Stimulated activated CD4-positive, alpha-beta T cell treated with anti-CD3 and anti-CD28 coated beads, Interleukin-2, amount 100 ng/mL, for 24 hours (primary cell): ENCODE results near the gene NSMCE1.
A peak's percentile ranks its signal among the peaks of the same experiment; 100 is the strongest.

Source experiments
- DNase-seq, 2 donors: peaks; one replicate each; pipeline ENCODE4 v3.0.0-alpha.2; 2020

The NSMCE1 gene

DNA sequence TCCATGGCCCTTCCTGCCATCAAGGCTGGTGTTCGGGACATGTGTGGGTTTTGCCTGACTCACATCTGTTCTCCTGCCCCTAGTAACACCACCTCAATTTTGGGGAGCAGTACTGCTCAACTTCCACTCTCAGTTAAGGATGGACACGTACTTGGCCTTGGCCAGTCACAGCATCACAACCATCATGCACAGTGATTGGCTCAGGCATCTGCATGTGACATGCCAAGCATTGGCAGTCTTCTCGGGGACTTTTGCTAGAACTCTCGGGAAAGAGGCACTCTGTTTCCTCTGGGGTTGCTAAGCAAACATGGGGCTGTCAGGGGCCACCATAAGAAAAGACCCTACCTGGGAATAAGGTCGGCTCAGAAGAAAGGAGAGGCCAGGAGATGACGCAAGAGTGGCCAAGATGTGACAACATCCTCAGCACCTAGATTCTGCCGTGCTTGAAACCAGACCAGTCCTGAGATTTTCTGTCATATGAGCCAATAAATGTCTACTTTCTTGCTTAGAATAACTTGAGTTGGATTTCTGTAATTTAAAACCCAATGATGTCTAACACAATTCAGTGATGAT lies 77.1 kb downstream of the NSMCE1 start:
- no peak for DNase-seq

DNA sequence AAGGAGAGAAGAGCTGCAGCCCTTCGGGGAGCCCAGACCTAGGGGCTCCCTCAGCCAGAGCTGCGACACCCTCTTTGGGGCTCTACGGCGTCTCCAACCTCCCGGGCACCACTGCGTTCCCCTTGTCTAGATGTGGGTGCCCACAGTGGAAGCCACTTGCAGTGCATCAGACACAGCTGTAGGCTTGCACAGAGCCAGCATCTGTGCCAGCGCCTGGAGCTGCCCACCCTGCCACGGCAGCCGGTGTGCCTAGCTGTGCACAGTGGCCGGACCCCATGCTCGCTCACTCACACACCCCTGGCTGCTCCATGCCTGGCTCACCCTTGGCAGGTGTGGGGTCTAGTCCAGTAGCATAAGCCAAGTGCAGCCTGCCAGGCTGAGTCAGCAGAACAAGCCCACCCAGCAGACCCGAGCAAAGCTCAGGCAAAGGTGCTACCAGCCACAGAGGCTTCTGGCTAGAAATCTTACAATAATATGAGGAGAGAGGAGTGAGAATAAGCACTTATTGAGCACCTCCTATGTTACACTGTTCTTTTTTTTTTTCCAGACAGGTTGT lies 78.2 kb downstream of the NSMCE1 start:
- DNase-seq = no peak

DNA sequence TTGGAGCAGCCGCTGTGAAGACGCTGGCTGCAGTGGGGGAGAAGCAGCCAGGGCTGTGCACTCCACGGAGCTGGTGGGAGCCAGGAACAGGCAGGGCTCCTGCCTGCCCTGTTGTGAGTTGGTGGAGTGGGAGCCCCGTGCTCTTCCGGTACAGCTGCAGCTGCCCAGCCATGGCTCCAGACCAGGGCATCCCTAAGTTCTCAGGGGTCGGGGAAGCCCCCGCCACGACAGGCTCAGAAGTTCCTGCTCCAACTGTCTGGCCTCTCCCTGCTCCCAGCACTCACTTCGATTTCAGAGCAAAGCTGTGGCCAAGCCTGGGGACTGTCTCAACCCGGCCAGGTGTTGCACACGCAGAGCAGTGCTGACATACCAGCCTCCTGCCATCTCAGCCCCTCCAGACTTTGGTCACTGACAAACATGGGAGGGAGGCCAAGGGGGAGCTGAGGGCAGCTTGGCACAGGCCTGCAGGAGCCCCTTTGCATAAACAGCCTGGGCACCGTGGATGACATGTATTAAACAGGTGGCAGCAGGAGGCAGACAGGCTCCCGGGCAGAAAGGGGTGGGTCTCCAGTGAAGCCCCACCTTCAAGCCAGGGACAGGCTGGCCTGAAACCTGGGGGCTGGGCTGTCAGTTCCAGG lies 79.1 kb downstream of the NSMCE1 start:
- DNase-seq = no peak

DNA sequence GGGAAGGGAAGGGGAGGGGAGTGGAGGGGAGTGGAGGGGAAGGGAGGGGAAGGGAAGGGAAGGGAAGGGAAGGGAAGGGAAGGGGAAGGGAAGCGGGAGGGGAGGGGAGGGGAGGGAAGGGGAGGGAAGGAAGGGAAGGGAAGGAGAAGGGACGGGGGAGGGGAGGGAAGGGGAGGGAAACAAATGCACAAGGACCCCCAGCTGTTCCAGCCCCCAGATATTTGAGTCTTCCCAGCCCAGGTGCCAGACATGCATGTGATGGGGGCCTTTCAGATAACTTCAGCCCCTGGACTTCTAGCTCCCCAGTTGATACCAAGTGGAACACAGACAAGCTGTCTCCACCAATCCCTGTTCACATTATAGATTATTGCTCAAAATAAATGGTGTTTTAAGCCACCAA lies 79.9 kb downstream of the NSMCE1 start:
- no peak for DNase-seq

DNA sequence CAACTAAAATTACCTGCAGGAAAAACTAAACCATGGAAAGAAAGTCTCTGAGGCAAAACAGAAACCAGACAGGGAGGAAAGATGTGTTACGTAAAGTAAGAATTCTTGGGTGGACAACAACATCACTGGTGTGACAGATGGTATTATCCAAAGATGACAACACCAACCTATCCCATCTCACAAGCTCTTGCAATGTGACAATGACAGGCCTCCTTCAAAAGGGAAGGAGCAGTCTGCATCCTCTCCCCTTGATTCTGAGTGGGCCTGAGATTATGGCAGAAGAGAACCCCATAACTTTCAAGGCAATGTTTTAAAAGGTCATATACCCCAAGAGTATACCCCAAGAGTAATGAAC lies 82.8 kb downstream of the NSMCE1 start:
- DNase-seq = no peak

DNA sequence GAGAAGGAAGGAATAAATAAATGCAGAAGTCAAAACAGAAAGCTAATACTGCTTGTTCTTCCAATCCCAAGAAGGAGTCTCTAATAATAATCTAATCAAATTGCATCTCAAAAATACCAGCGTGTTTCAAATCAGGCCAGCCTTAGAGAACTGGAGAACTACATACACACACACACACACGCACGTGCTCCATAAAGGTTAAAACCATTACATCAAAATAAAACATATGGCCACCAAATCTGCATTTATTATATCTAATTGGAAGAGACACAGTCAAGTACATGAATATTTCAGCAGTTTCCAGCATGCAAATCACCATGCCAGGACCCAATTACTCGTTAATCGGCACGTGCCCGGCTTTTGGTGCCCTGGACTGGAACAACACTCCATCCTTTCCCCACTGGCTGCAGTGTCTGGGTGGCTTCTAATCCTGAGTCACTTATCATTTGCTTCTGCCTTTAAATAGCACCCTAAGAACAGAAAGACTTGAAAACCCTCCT lies 85.6 kb downstream of the NSMCE1 start:
- no peak for DNase-seq

DNA sequence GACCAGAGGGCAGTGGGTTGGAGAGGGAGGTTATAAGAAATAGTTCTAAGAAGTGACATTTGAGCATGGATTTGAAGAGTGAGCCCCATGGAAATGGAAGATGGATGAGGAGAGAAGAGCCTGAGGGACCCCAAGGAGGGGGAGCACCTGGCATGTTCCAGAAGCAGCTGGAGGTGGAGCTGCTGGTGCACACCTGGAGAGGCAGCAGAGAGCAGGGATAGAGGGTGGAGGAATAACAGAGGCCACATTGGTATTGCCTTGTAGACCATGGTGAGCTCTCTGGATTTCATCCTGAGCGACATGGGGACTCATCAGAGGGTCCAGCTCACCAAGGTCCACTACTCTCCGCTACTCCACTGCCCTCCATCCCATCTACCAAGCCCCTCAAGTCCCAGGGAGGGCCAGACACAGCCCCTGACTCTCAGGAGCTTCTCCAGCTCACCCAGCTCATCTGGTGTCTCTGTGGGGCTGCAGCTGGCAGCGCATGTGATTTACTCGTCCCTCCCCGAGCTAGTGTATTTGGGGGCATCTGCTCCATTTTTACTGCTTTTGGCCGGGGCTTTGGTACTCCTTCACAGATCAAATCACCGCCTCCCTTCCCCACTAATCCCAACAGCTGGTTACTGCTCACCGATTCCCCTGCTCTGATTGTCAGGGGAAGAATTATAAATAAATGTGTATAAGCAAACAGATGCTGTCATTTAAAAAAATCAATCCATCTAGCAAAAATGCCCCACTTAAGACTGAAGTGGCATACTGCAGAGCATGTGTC lies 87.4 kb downstream of the NSMCE1 start:
- DNase-seq = no peak

DNA sequence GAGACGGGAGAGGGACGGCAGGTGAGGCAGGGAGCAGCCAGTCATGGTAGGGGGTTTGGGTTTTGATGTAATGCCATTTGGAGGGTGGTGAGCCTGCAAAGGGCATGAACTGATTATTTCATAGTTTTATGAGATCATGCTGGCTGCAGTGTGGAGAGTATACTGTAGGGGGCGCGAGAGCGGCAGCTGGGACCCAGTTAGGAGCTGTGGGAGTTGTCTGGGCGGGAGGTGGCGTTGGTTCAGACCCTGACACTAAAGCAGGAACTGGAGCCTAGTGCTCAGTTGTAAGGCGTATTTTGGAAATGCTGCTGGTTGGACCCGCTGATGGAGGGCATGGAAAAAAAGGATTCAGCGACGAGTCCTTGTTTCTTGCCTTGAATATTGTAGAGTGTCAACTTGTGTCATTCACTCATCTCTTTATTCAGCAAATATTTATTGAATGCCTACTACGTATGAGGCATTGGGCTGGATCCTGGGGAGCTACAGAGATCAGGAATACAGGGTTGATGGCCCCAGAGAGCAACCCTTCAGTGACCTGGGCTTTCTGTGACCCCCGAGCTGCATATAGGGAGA lies 89.0 kb downstream of the NSMCE1 start:
- peak; percentile 85 to 92 for DNase-seq

DNA sequence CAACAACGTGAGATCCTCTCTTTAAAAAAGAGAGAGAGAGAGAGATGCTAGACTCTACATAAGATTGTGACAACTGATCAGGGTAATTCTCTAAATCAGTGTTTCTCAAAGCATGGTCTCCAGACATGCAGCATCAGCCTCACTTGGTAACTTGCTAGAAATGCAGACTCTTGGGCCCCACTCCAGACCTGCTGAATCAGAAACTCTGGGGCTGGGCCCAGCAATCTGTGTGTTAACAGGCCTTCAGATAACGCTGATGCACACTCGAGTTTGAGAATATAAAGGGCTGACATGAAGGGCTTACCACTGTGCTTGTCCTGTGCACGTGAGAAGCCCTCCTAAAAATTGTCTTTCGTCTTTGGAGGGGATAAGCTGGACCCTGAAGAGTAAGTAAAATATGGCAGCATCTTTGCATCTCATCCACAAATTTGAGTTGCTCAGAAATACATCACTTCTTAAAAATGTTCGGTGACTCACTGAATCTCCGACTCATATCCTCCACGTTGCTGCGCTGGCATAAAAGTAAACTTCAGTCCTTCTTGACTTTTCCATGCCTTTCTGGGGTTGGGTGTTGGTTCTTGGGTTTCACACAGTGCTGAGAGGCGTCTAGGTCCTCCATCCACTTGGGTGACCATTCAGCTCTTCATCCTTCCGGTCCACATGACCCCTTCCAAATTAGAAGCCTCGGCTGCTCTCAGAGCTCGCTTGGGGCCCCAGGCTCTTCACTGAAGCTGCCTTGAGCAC lies 91.4 kb downstream of the NSMCE1 start:
- DNase-seq = peak; percentile 29 to 40

DNA sequence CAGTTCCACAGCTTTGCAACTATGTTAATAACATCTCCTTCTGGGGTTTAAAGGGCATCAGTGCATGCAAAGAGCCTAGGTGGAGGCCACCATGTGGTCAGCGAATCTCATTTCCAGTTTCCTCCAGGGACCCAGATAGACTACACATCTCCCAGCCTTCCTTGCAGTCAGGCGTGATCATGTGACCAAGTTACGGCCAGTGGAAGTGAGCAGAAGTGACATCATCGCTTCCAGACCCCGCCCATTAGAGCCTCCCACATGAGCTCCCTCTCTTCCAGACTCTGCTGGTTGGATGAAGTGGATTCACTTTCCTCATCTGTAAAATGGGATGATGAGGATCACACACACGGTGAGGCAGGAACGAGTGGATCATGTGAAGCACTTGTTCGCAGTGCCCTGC lies 92.7 kb downstream of the NSMCE1 start:
- no peak for DNase-seq
